Activated T-cell treated with anti-CD3 and anti-CD28 coated beads, Interleukin-2, amount 50 U/mL, for 4 hours (primary cell): ENCODE data around the gene TM4SF5. TPM values are rescaled to one million over a fixed set of nuclear protein-coding genes. Genes with fewer than 3 reads are reported as not detected.

ENCODE experiments used
- ATAC-seq, 2 donors: fragments of 200-7000 bp; cut with Tn5 transposase; one replicate each; pipeline ENCODE4 v1.10.0; 2021
- DNase-seq: peaks from one replicate; pipeline ENCODE4 v3.0.0-alpha.2; 2020
- H3K27me3 Mint-ChIP-seq: one replicate; pipeline ENCODE4 v1.8.0; 2021; ENCODE audit warnings: low read depth, mixed read lengths
- H3K36me3 Mint-ChIP-seq: one replicate; pipeline ENCODE4 v1.8.0; 2022; ENCODE audit warnings: mixed read lengths; ENCODE audit not compliant: insufficient read depth
- H3K4me1 Mint-ChIP-seq: one replicate; pipeline ENCODE4 v1.8.0; 2021; ENCODE audit warnings: low read depth, mixed read lengths
- H3K4me3 Mint-ChIP-seq: one replicate; pipeline ENCODE4 v1.8.0; 2021; ENCODE audit warnings: mild to moderate bottlenecking, moderate library complexity, mixed read lengths
- H3K9me3 Mint-ChIP-seq: one replicate; pipeline ENCODE4 v1.8.0; 2021; ENCODE audit warnings: mixed read lengths
- total RNA-seq, 3 donors: library from RNA; stranded (reverse); gene quantifications; one replicate each; pipeline ENCODE4 v1.2.1, GENCODE V29; 2021

TM4SF5 gene
- total RNA-seq, 3 donors from 2014 or later, result not detected

GRCh38 chr17:4768298-4768697, 3.4 kb upstream of the TM4SF5 start:
- no peaks in the 10 kb centered on the region for H3K9me3 Mint-ChIP-seq
- H3K4me3 Mint-ChIP-seq, result no peak overlapping the region
- peaks cover 2% of the 10 kb centered on the region for H3K27me3 Mint-ChIP-seq
- ATAC-seq (no peak), DNase-seq (no peak)
- H3K36me3 Mint-ChIP-seq, result no peaks in the 10 kb centered on the region
- peaks cover 6% of the 10 kb centered on the region for H3K4me1 Mint-ChIP-seq

- peaks cover 2% of the 10 kb centered on the region for H3K27me3 Mint-ChIP-seq
- peaks cover 6% of the 10 kb centered on the region for H3K4me1 Mint-ChIP-seq
- ATAC-seq, result no peak
- DNase-seq, result no peak
- no peaks in the 10 kb centered on the region for H3K36me3 Mint-ChIP-seq
- no peaks in the 10 kb centered on the region for H3K9me3 Mint-ChIP-seq
- H3K4me3 Mint-ChIP-seq, result no peak overlapping the region
Observed at GRCh38 chr17:4769628-4770027, 2.1 kb upstream of the TM4SF5 start.

GRCh38 chr17:4772235-4772613, 538 bp downstream of the TM4SF5 start:
- Mint-ChIP-seq H3K4me1 (peaks cover 6% of the 10 kb centered on the region), H3K36me3 (no peaks in the 10 kb centered on the region), H3K9me3 (no peaks in the 10 kb centered on the region), H3K27me3 (peaks cover 2% of the 10 kb centered on the region), H3K4me3 (no peak overlapping the region)
- DNase-seq (no peak), ATAC-seq (no peak)

- ATAC-seq (no peak), DNase-seq (no peak)
- H3K9me3 Mint-ChIP-seq, result no peaks in the 10 kb centered on the region
- no peak overlapping the region for H3K4me3 Mint-ChIP-seq
- no peaks in the 10 kb centered on the region for H3K36me3 Mint-ChIP-seq
- peaks cover 31% of the 10 kb centered on the region for H3K27me3 Mint-ChIP-seq
- H3K4me1 Mint-ChIP-seq, result no peaks in the 10 kb centered on the region
Observed at GRCh38 chr17:4777969-4778760, 6.5 kb downstream of the TM4SF5 start.

- no peaks in the 10 kb centered on the region for H3K36me3 Mint-ChIP-seq
- DNase-seq, result no peak
- no peak overlapping the region for H3K4me3 Mint-ChIP-seq
- ATAC-seq, result no peak
- H3K4me1 Mint-ChIP-seq, result peaks cover 4% of the 10 kb centered on the region
- H3K9me3 Mint-ChIP-seq, result no peaks in the 10 kb centered on the region
- H3K27me3 Mint-ChIP-seq, result peaks cover 51% of the 10 kb centered on the region
Observed at GRCh38 chr17:4780325-4780955, 8.8 kb downstream of the TM4SF5 start.

- no peak overlapping the region for H3K4me3 Mint-ChIP-seq
- no peaks in the 10 kb centered on the region for H3K9me3 Mint-ChIP-seq
- no peak for ATAC-seq
- DNase-seq, result no peak
- no peaks in the 10 kb centered on the region for H3K36me3 Mint-ChIP-seq
- peaks cover 14% of the 10 kb centered on the region for H3K4me1 Mint-ChIP-seq
- peaks cover 70% of the 10 kb centered on the region for H3K27me3 Mint-ChIP-seq
Observed at GRCh38 chr17:4782652-4783051, 11.0 kb downstream of the TM4SF5 start.

GRCh38 chr17:4785311-4786105, 13.8 kb downstream of the TM4SF5 start:
- H3K27me3 Mint-ChIP-seq, result peaks cover 63% of the 10 kb centered on the region
- ATAC-seq (no peak), DNase-seq (no peak)
- peak overlapping the region; percentile 41 for H3K4me3 Mint-ChIP-seq
- no peaks in the 10 kb centered on the region for H3K36me3 Mint-ChIP-seq
- H3K9me3 Mint-ChIP-seq, result no peaks in the 10 kb centered on the region
- H3K4me1 Mint-ChIP-seq, result peaks cover 17% of the 10 kb centered on the region

GRCh38 chr17:4786106-4786511, 14.4 kb downstream of the TM4SF5 start, which contains the start of gene VMO1:
VMO1 (minus strand) TSS chr17:4786364; CDS start chr17:4786352, 12 bp downstream.
- no peaks in the 10 kb centered on the region for H3K36me3 Mint-ChIP-seq
- ATAC-seq, result no peak
- DNase-seq, result no peak
- H3K4me1 Mint-ChIP-seq, result peaks cover 22% of the 10 kb centered on the region
- H3K4me3 Mint-ChIP-seq, result peak within 1 kb of the TSS; percentile 54
- H3K27me3 Mint-ChIP-seq, result peaks cover 59% of the 10 kb centered on the region
- H3K9me3 Mint-ChIP-seq, result no peaks in the 10 kb centered on the region

GRCh38 chr17:4786516-4786915, 14.8 kb downstream of the TM4SF5 start:
- Mint-ChIP-seq H3K9me3 (no peaks in the 10 kb centered on the region), H3K4me1 (peaks cover 24% of the 10 kb centered on the region), H3K27me3 (peaks cover 57% of the 10 kb centered on the region), H3K4me3 (peak overlapping the region; percentile 54), H3K36me3 (no peaks in the 10 kb centered on the region)
- no peak for DNase-seq
- ATAC-seq, result no peak

- H3K9me3 Mint-ChIP-seq, result no peaks in the 10 kb centered on the region
- H3K36me3 Mint-ChIP-seq, result no peaks in the 10 kb centered on the region
- DNase-seq (no peak), ATAC-seq (no peak)
- peaks cover 45% of the 10 kb centered on the region for H3K27me3 Mint-ChIP-seq
- H3K4me3 Mint-ChIP-seq, result peak overlapping the region; percentile 14
- peaks cover 24% of the 10 kb centered on the region for H3K4me1 Mint-ChIP-seq
Observed at GRCh38 chr17:4788159-4788806, 16.6 kb downstream of the TM4SF5 start.

GRCh38 chr17:4788807-4789700, 17.4 kb downstream of the TM4SF5 start, which contains the start of gene GLTPD2:
GLTPD2 (plus strand) TSS chr17:4788964; CDS start chr17:4789012, 48 bp downstream.
- ATAC-seq (no peak), DNase-seq (no peak)
- peaks cover 40% of the 10 kb centered on the region for H3K27me3 Mint-ChIP-seq
- peaks cover 24% of the 10 kb centered on the region for H3K4me1 Mint-ChIP-seq
- no peaks in the 10 kb centered on the region for H3K36me3 Mint-ChIP-seq
- H3K4me3 Mint-ChIP-seq, result peak within 1 kb of the TSS; percentile 75
- no peaks in the 10 kb centered on the region for H3K9me3 Mint-ChIP-seq

- Mint-ChIP-seq H3K9me3 (no peaks in the 10 kb centered on the region), H3K4me3 (peak overlapping the region; percentile 75), H3K4me1 (peaks cover 23% of the 10 kb centered on the region), H3K27me3 (peaks cover 34% of the 10 kb centered on the region), H3K36me3 (no peaks in the 10 kb centered on the region)
- no peak for DNase-seq
- ATAC-seq, result no peak
Observed at GRCh38 chr17:4789701-4789950, 17.9 kb downstream of the TM4SF5 start.

- Mint-ChIP-seq H3K36me3 (no peaks in the 10 kb centered on the region), H3K27me3 (peaks cover 30% of the 10 kb centered on the region), H3K4me1 (peaks cover 23% of the 10 kb centered on the region), H3K9me3 (no peaks in the 10 kb centered on the region), H3K4me3 (peak overlapping the region; percentile 88)
- peak; percentile 70 for DNase-seq
- peak; percentile 88 to 91 for ATAC-seq
Observed at GRCh38 chr17:4789951-4790704, 18.4 kb downstream of the TM4SF5 start.
